Endodermal cell (in vitro differentiated cells): ENCODE data around the gene SLC9A8. TPM values are rescaled to one million over a fixed set of nuclear protein-coding genes. Genes with fewer than 3 reads are reported as not detected.

Source experiments
- DNase-seq: peaks from one replicate; pipeline ENCODE4 v3.0.0-alpha.2; 2017
- H3K27ac ChIP-seq: 2 replicates; pipeline ENCODE4 v1.5.1; 2013; ENCODE audit warnings: mild to moderate bottlenecking, low read depth, low read length, moderate library complexity
- H3K27me3 ChIP-seq: 2 replicates; pipeline ENCODE4 v1.6.1; 2013; ENCODE audit warnings: mild to moderate bottlenecking, low read length, moderate library complexity; ENCODE audit not compliant: insufficient read depth, control insufficient read depth, poor library complexity, severe bottlenecking
- H3K36me3 ChIP-seq: 2 replicates; pipeline ENCODE4 v1.7.0; 2013; ENCODE audit warnings: mild to moderate bottlenecking, low read length, moderate library complexity; ENCODE audit not compliant: control insufficient read depth, insufficient read depth
- H3K4me1 ChIP-seq: one replicate; pipeline ENCODE4 v1.7.0; 2013; ENCODE audit warnings: low read length; ENCODE audit not compliant: control insufficient read depth, insufficient read depth
- H3K4me3 ChIP-seq: 2 replicates; pipeline ENCODE4 v1.5.1; 2013; ENCODE audit warnings: mild to moderate bottlenecking, low read length, moderate library complexity
- H3K9ac ChIP-seq: 2 replicates; pipeline ENCODE4 v1.6.1; 2013; ENCODE audit warnings: mild to moderate bottlenecking, low read length, moderate library complexity; ENCODE audit not compliant: poor library complexity, severe bottlenecking; ENCODE audit errors: extremely low read depth
- H3K9me3 ChIP-seq: 2 replicates; pipeline ENCODE4 v1.6.1; 2013; ENCODE audit warnings: mild to moderate bottlenecking, low read length, moderate library complexity; ENCODE audit not compliant: control insufficient read depth
- H3K27ac Mint-ChIP-seq: 2 replicates; pipeline ENCODE4 v1.8.0; 2020; ENCODE audit warnings: mixed read lengths
- H3K27me3 Mint-ChIP-seq: 2 replicates; pipeline ENCODE4 v1.8.0; 2021; ENCODE audit warnings: mild to moderate bottlenecking, mixed read lengths; ENCODE audit not compliant: insufficient read depth
- H3K36me3 Mint-ChIP-seq: 2 replicates; pipeline ENCODE4 v1.8.0; 2020; ENCODE audit warnings: low read depth, mixed read lengths
- H3K4me1 Mint-ChIP-seq: 2 replicates; pipeline ENCODE4 v1.8.0; 2020; ENCODE audit warnings: mixed read lengths
- H3K4me3 Mint-ChIP-seq: 2 replicates; pipeline ENCODE4 v1.8.0; 2020; ENCODE audit warnings: mild to moderate bottlenecking, moderate library complexity, mixed read lengths
- H3K9me3 Mint-ChIP-seq: 2 replicates; pipeline ENCODE4 v1.8.0; 2020; ENCODE audit warnings: mild to moderate bottlenecking, mixed read lengths
- WGBS, 2 experiments: methylation state at CpG; one replicate each; pipeline versions ENCODE4 v1.1.5 to v1.1.7; 2013; ENCODE audit warnings: missing lambda C conversion rate in 2 of 2, mixed read lengths in 1 of 2; ENCODE audit not compliant: insufficient coverage in 1 of 2, insufficient read length in 1 of 2; 5-methylcytosine and 5-hydroxymethylcytosine counted together
- total RNA-seq, 2 donors: library from RNA; stranded (reverse); fragmentation: NEBNext Ultra II Directional in 1 of 2; extraction: Animal tissue kit (Norgen Biotek cat#: 25700) in 1 of 2; gene quantifications; 2 replicates in 1 of 2; 3 replicates in 1 of 2; pipeline ENCODE4 v1.2.1, GENCODE V29; 2021
- TF ChIP-seq, protein P1 (sequence below): fragments of 200-600 bp; sonication (generic); conservative IDR thresholded peaks from 2 replicates; pipeline ENCODE4 v1.5.0; 2021; ENCODE audit warnings: antibody characterized with exemption, mild to moderate bottlenecking

Gene SLC9A8
- total RNA-seq, 2 donors from 2014 or later: 8.6 to 10.3 TPM

DNA sequence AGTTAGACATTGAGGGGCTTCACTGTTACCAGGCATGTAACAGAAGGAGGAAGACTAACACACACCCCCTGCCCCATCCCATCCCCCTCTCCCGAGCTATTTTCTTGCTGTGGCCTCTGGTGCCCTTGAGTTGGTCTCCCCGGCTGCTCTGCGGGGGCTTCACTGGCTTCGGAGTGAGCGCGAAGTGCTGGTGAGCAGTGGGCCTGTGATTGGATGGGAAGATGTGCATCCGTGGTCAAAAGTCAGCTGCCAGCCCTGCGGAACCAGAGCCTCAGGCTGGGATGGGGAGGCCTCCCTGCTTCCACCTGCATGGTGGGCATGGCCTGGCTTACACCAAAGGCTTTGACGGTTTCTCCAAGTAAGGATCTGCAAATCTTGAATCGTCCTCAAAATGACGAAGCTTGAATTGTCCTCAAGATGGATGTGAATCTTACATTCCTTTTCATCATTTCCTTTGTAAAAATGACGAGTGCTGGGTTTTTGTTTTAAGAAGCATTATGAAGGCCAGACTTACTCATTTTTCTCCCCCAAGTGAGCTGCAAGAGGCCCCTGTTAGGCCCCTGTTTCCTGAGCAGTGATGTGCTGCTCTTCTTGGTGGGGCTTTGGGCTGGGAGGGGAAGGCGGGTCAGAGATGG is 79.0 kb downstream of the SLC9A8 start:
- Mint-ChIP-seq H3K4me1 (peaks cover 33% of the 10 kb centered on the region), H3K36me3 (peaks cover 9% of the 10 kb centered on the region), H3K9me3 (no peaks in the 10 kb centered on the region), H3K4me3 (no peak overlapping the region), H3K27ac (no peak overlapping the region), H3K27me3 (peaks cover 1% of the 10 kb centered on the region)
- no peaks in the 10 kb centered on the region for H3K9me3 ChIP-seq
- peaks cover 3% of the 10 kb centered on the region for H3K36me3 ChIP-seq
- H3K27me3 ChIP-seq: no peaks in the 10 kb centered on the region
- peak; percentile 61 for DNase-seq
- no peak overlapping the region for H3K4me3 ChIP-seq
- H3K27ac ChIP-seq: peak overlapping the region; percentile 86
- no peak overlapping the region for H3K9ac ChIP-seq
- H3K4me1 ChIP-seq: peaks cover 23% of the 10 kb centered on the region
- TF ChIP-seq, protein P1, sequence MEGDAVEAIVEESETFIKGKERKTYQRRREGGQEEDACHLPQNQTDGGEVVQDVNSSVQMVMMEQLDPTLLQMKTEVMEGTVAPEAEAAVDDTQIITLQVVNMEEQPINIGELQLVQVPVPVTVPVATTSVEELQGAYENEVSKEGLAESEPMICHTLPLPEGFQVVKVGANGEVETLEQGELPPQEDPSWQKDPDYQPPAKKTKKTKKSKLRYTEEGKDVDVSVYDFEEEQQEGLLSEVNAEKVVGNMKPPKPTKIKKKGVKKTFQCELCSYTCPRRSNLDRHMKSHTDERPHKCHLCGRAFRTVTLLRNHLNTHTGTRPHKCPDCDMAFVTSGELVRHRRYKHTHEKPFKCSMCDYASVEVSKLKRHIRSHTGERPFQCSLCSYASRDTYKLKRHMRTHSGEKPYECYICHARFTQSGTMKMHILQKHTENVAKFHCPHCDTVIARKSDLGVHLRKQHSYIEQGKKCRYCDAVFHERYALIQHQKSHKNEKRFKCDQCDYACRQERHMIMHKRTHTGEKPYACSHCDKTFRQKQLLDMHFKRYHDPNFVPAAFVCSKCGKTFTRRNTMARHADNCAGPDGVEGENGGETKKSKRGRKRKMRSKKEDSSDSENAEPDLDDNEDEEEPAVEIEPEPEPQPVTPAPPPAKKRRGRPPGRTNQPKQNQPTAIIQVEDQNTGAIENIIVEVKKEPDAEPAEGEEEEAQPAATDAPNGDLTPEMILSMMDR: no peak
- 81% methylated on average over 7 to 13 of the region's 13 CpGs for WGBS, 2 experiments

DNA sequence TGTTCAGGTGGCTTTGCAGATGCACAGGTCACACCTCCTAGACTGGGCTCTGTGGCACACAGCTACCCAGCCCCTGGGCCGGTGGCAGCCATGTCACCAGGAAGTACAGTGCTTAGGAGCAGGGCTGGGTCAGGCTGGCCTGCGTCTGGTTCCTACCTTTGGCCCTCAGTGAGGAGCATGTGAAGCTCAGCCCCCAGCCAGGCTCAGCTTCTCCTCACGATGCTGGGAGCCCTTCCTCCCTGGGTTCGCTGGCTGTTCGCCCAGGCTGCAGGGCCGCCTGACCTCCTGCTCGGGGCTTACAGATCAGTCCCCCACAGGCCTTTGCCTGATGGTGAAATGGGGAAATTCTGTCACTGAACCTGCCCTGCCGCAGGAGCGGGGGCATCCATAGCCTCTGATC is 79.6 kb downstream of the SLC9A8 start:
- 89 to 100% methylated on average over 2 to 9 of the region's 9 CpGs for WGBS, 2 experiments
- no peak overlapping the region for H3K9ac ChIP-seq
- Mint-ChIP-seq H3K4me1 (peaks cover 37% of the 10 kb centered on the region), H3K36me3 (peaks cover 7% of the 10 kb centered on the region), H3K27ac (no peak overlapping the region), H3K9me3 (no peaks in the 10 kb centered on the region), H3K4me3 (no peak overlapping the region), H3K27me3 (no peaks in the 10 kb centered on the region)
- TF ChIP-seq, protein P1: no peak
- no peak for DNase-seq
- H3K4me3 ChIP-seq: no peak overlapping the region
- no peaks in the 10 kb centered on the region for H3K27me3 ChIP-seq
- H3K4me1 ChIP-seq: peaks cover 23% of the 10 kb centered on the region
- H3K9me3 ChIP-seq: no peaks in the 10 kb centered on the region
- H3K36me3 ChIP-seq: peaks cover under 1% of the 10 kb centered on the region
- peak overlapping the region; percentile 86 for H3K27ac ChIP-seq

DNA sequence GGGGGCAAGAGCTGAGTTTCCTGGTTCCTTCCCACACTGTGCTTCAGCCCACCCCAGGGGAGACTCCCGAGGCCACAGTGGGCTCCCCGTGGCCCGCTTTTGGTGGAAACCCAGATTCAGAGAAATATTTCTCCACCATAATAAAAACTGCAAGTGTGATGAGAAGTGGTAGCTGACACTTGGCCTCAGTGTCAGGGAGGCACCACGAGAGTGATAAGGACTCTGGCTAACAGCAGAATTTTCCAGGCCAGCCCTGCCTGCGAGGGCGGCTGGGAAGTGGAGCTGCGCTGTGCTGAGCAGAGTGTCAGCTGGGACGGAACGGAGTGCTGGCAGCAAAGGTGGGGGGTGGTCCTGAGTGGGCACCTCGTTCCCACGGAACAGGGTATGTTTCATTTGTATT is 80.2 kb downstream of the SLC9A8 start:
- H3K9me3 ChIP-seq: no peaks in the 10 kb centered on the region
- peaks cover 23% of the 10 kb centered on the region for H3K4me1 ChIP-seq
- H3K27ac ChIP-seq: no peak overlapping the region
- 94% methylated on average over 3 to 11 of the region's 11 CpGs for WGBS, 2 experiments
- peaks cover 3% of the 10 kb centered on the region for H3K36me3 Mint-ChIP-seq
- no peak overlapping the region for H3K4me3 ChIP-seq
- no peaks in the 10 kb centered on the region for H3K27me3 Mint-ChIP-seq
- H3K27me3 ChIP-seq: no peaks in the 10 kb centered on the region
- TF ChIP-seq, protein P1: no peak
- peak overlapping the region; percentile 85 for H3K27ac Mint-ChIP-seq
- H3K4me1 Mint-ChIP-seq: peaks cover 37% of the 10 kb centered on the region
- no peaks in the 10 kb centered on the region for H3K36me3 ChIP-seq
- no peak for DNase-seq
- no peak overlapping the region for H3K9ac ChIP-seq
- H3K4me3 Mint-ChIP-seq: no peak overlapping the region
- H3K9me3 Mint-ChIP-seq: no peaks in the 10 kb centered on the region
